Activated T-cell treated with anti-CD3 and anti-CD28 coated beads for 24 hours (primary cell): ENCODE results near the gene DNAJB8.

Experiments
- DNase-seq: peaks from one replicate; pipeline ENCODE4 v3.0.0-alpha.2; 2020; ENCODE audit warnings: low read depth

The DNAJB8 gene

DNA sequence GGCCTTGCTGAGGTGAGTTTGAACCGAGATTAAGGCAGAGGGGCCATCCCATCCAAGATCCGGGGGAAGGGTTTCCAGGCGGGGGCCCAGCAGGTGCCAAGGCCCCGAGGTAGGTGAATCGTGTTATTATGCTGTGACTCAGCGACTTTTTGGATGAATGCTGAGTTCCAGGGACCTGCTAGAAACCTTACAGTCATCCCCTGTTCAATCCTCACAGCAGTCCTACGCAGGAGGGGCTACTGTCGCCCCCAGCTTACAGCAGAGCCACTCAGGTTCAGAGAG, 40.9 kb downstream of the DNAJB8 start:
- DNase-seq, result no peak

GRCh38 chr3:128425142-128425845, 41.4 kb downstream of the DNAJB8 start:
- DNase-seq, result no peak

DNA sequence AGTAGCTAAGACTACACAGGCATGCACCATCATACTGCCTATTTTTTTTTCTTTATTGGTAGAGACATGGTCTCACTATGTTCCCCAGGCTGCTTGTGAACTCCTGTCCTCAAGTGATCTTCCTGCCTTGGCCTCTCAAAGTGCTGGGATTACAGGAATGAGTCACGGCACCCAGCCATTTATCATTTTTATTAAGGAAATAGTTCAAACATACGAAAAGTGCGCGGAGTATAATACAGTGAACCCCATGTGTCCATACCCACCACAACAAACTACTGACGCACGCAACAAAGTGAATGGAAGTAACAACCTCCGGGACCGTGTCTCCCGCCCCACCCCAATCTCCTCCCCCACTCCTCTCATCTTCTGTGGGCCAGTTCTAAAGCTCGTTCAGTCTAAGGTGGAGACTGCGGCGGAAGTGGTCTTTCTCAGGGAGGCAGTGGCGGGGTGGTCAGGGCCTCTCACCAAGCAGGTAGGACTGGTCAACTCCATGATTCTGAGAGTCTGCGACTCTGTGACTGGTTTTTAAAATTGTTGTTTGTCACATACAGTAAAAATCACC, 42.1 kb downstream of the DNAJB8 start:
- DNase-seq, result no peak

DNA sequence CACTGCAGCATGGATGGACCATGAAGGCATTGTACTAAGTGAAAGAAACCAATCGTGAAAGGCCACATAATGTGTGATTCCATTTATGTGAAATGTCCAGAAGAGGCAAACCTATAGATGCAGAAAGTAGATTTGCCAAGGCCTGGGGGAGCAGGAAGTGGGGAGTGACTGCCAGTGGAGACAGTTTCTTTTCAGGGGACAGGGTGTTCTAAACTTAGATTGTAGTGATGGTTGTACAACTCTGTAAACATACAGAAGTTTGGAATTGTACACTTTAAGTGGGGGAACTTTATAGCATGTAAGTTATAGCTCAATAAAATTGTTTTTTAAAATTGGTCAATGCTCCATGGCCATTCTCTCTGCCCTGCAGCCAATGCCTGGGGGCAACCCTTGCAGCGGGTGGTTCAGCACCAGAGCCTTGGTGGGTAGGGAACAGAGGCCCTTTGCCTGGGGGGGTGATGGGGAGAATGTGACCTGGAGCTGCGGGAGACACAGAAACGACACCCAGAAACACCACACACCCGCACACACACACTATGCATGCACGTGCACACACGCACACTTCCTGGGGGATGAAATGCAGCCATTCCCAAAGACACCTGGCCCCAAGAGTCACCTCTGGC, 43.1 kb downstream of the DNAJB8 start:
- no peak for DNase-seq

GRCh38 chr3:128422762-128423524, 43.7 kb downstream of the DNAJB8 start:
- no peak for DNase-seq

- no peak for DNase-seq
Observed at GRCh38 chr3:128421966-128422365, 44.7 kb downstream of the DNAJB8 start.

DNA sequence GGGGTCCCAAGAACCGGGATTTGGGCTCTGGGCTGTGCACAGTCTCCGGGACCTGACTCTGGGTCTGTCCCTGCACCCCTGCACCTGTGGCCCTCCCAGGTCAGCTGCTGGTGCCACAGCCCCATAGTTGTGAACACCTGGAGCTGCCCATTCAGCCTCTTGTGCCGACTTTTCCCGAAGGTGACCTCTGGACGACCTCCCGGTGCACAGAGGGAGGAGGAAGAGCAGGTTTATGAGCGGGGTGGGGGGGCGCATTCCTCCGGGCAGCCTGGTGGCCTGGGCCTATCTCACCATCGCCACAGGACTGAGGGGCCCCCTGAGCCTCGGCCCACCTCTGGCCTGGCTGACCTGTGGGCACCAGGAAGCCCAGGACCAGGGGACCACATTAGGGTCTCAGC, 45.3 kb downstream of the DNAJB8 start:
- DNase-seq, result no peak

- DNase-seq, result no peak
Observed at GRCh38 chr3:128420720-128421438, 45.8 kb downstream of the DNAJB8 start.

- DNase-seq, result no peak
Observed at GRCh38 chr3:128420289-128420688, 46.4 kb downstream of the DNAJB8 start.

GRCh38 chr3:128419311-128419710, 47.4 kb downstream of the DNAJB8 start:
- DNase-seq, result no peak

DNA sequence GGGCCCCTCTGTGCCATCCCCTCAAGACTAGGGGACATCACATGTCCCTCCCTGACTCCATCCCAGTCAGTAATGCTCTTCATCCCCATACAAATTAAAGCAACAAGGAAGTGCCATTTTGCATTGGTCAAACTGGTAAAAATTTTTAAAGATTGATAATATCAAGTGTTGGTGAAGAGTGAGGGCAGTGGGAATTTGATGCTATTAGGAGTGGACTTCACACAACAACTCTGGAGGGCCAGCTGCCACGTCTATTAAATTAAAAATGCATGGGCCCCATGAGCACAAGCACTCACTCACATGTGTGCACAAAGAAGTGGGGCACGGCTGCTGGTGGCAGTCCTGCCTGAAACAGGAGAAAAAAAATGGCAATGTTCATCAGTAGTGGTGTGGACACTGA, 47.8 kb downstream of the DNAJB8 start:
- no peak for DNase-seq

DNA sequence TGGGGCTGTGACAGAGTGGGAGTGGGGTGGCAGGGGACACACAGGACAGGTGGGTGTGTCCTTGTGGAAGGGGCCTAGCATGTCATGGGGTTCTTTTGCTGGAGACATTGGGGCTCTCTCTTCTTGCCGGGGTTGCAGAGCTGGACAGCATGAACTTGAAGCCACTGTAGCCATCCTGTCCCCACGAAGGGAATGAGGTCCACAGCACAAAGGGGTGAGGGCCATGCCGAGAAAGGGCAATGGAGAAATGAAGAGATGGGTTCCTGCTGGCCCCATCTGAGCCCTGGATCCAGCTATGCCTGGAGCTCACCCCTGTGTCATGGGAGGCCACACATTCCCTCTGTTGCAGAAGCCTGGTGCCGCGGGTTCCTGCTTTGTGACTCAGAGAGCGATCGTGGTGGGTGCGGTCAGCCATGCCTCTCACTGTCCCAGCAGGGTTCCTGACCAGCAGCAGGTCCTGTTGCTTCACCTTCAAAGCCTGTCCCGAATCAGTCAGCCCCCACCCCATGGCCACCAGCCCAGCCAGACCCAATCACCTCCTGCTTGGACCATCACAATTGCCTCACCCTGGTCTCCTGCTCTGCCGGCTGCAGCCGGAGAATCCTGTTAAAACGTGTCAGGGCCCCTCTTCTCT, 50.0 kb downstream of the DNAJB8 start:
- DNase-seq, result no peak

GRCh38 chr3:128415773-128416577, 50.7 kb downstream of the DNAJB8 start:
- DNase-seq, result no peak

GRCh38 chr3:128415200-128415772, 51.4 kb downstream of the DNAJB8 start:
- DNase-seq, result no peak

GRCh38 chr3:128413413-128414205, 53.1 kb downstream of the DNAJB8 start:
- no peak for DNase-seq

- DNase-seq, result no peak
Observed at GRCh38 chr3:128413003-128413370, 53.7 kb downstream of the DNAJB8 start.
